Thyroid gland (tissue), 4 donors: ENCODE results near the gene VGLL4. TPM values are rescaled to one million over a fixed set of nuclear protein-coding genes. Genes with fewer than 3 reads are reported as not detected.

ENCODE experiments used
- DNase-seq, 2 donors: peaks; one replicate each; pipeline ENCODE4 v3.0.0-alpha.2; 2019
- H3K27ac ChIP-seq, 3 donors: fragments of 200-600 bp; sonication (generic); 1 replicate in 2 of 3; 2 replicates in 1 of 3; pipeline ENCODE4 v1.5.1; 2016 to 2019; ENCODE audit warnings: mild to moderate bottlenecking in 1 of 3, moderate library complexity in 1 of 3
- H3K27me3 ChIP-seq: fragments of 200-600 bp; sonication (generic); one replicate; pipeline ENCODE4 v1.5.1; 2019
- H3K36me3 ChIP-seq, 2 donors: fragments of 200-600 bp; sonication (generic); one replicate each; pipeline ENCODE4 v1.5.1; 2016 to 2019
- H3K4me1 ChIP-seq, 2 donors: fragments of 200-600 bp; sonication (generic); one replicate each; pipeline ENCODE4 v1.5.1; 2017 to 2019
- H3K4me3 ChIP-seq, 3 donors: fragments of 200-600 bp; sonication (generic); replicated peaks in 1 of 3; 1 replicate in 2 of 3; 2 replicates in 1 of 3; pipeline ENCODE4 v1.5.1; 2016; ENCODE audit warnings: mild to moderate bottlenecking in 1 of 3
- H3K9me3 ChIP-seq: fragments of 200-600 bp; sonication (generic); one replicate; pipeline ENCODE4 v1.5.1; 2017
- CTCF ChIP-seq, 6 experiments: fragments of 200-600 bp in 3 of 6; fragments of 450-650 bp in 3 of 6; sonication (generic) in 3 of 6; IDR thresholded peaks; one replicate each; pipeline ENCODE4 v1.5.1; 2016 to 2019; ENCODE audit warnings: antibody characterized with exemption in 6 of 6, mild to moderate bottlenecking in 2 of 6, inconsistent platforms in 1 of 6, moderate library complexity in 1 of 6
- POLR2A ChIP-seq, 2 donors: fragments of 450-650 bp; IDR thresholded peaks; one replicate each; pipeline ENCODE4 v1.6.1; 2017; ENCODE audit warnings: antibody characterized with exemption in 2 of 2, mild to moderate bottlenecking in 2 of 2, moderate library complexity in 1 of 2
- WGBS, 2 donors: methylation state at CpG; one replicate each; pipeline ENCODE4 v1.1.5; 2017; 5-methylcytosine and 5-hydroxymethylcytosine counted together
- intact Hi-C: fragments of 100-400 bp; cut with DNase I; formaldehyde crosslinking; loops from one replicate; pipeline ENCODE4 v1.15.1; 2023
- total RNA-seq, 4 donors: library from RNA; depleted of rRNA; stranded (reverse); fragments of >200 nt; gene quantifications; one replicate each; pipeline ENCODE4 v1.2.3, GENCODE V29; 2016

Gene VGLL4
- total RNA-seq, 4 donors from 2014 or later: 96.0 to 142 (median 131) TPM

- DNase-seq: no peak
- WGBS, 2 donors: 97 to 100% methylated on average over 3 to 12 of the region's 13 CpGs
- Histone ChIP-seq H3K4me3 (no peak overlapping the region), H3K4me1 (peaks cover 17 to 45% of the 10 kb centered on the region in 2 donors), H3K9me3 (no peaks in the 10 kb centered on the region), H3K36me3 (no peaks in the 10 kb centered on the region), H3K27ac (peak overlapping the region in 2 of 3 donors; percentile 69 to 77), H3K27me3 (no peaks in the 10 kb centered on the region)
- TF ChIP-seq CTCF (IDR thresholded peaks at IDR 0.05): no peak
- TF ChIP-seq POLR2A (IDR thresholded peaks at IDR 0.05): no peak
- intact Hi-C loops: no loop called here
Observed at GRCh38 chr3:11535243-11535960, 108.3 kb downstream of the VGLL4 start.

GRCh38 chr3:11534793-11535101 is 109.0 kb downstream of the VGLL4 start:
- no peaks in the 10 kb centered on the region for H3K36me3 ChIP-seq
- H3K4me3 ChIP-seq: no peak overlapping the region
- no peaks in the 10 kb centered on the region for H3K9me3 ChIP-seq
- TF ChIP-seq CTCF (IDR thresholded peaks at IDR 0.05): no peak
- 100% methylated on average over 5 to 7 of the region's 7 CpGs for WGBS, 2 donors
- H3K4me1 ChIP-seq: peaks cover 23 to 52% of the 10 kb centered on the region in 2 donors
- peak overlapping the region; percentile 29 to 77 (median 69) for H3K27ac ChIP-seq
- H3K27me3 ChIP-seq: no peaks in the 10 kb centered on the region
- no peak for DNase-seq
- intact Hi-C loops: no loop called here

- Histone ChIP-seq H3K4me1 (peaks cover 28 to 57% of the 10 kb centered on the region in 2 donors), H3K27ac (peak overlapping the region; percentile 29 to 77 (median 69)), H3K36me3 (no peaks in the 10 kb centered on the region), H3K4me3 (no peak overlapping the region), H3K27me3 (no peaks in the 10 kb centered on the region), H3K9me3 (no peaks in the 10 kb centered on the region)
- peak; percentile 90 to 92 for DNase-seq
- intact Hi-C loops: no loop called here
- 91 to 94% methylated on average over 14 to 20 of the region's 21 CpGs for WGBS, 2 donors
- TF ChIP-seq CTCF (IDR thresholded peaks at IDR 0.05): no peak
- peak in 1 of 2 donors; percentile 27 for TF ChIP-seq POLR2A (IDR thresholded peaks at IDR 0.05)
Observed at GRCh38 chr3:11534011-11534792, 109.5 kb downstream of the VGLL4 start.

- Histone ChIP-seq H3K9me3 (no peaks in the 10 kb centered on the region), H3K27ac (peak overlapping the region; percentile 6 to 77 (median 69)), H3K36me3 (no peaks in the 10 kb centered on the region), H3K4me3 (no peak overlapping the region), H3K27me3 (no peaks in the 10 kb centered on the region), H3K4me1 (peaks cover 29 to 59% of the 10 kb centered on the region in 2 donors)
- TF ChIP-seq POLR2A (IDR thresholded peaks at IDR 0.05): no peak
- TF ChIP-seq CTCF (IDR thresholded peaks at IDR 0.05): no peak
- peak; percentile 47 to 54 for DNase-seq
- intact Hi-C loops: no loop called here
- WGBS, 2 donors: 58 to 69% methylated on average over 9 of the region's 9 CpGs
Observed at GRCh38 chr3:11532931-11533391, 110.8 kb downstream of the VGLL4 start.
